Calu3 (cell line): ENCODE data around the gene ZDHHC19. TPM values are rescaled to one million over a fixed set of nuclear protein-coding genes. Genes with fewer than 3 reads are reported as not detected.
"Not testable (repeated sequence)": the region's sequence is repeated elsewhere in the genome, so short reads cannot be mapped to it uniquely, and the experiment has no call there.

ENCODE experiments used
- BruUV-seq: library from RNA; stranded (reverse); fragments of 400-500 nt; replicated peaks from 2 replicates; lab custom pipeline; 2021; lab: Mats Ljungman, UMichigan
- CTCF ChIA-PET: fragments of 300-600 bp; sonication (Branson Sonifier 250); formaldehyde crosslinking; loops from one replicate; lab custom pipeline; 2022; ENCODE audit warnings: antibody characterized with exemption; lab: Charles Lee
- DNase-seq: peaks from one replicate; pipeline ENCODE4 v3.0.0; 2022
- H3K27ac Mint-ChIP-seq: one replicate; pipeline ENCODE4 v1.8.0; 2022; ENCODE audit warnings: mixed read lengths; ENCODE audit not compliant: unreplicated experiment
- H3K27me3 Mint-ChIP-seq: one replicate; pipeline ENCODE4 v1.8.0; 2022; ENCODE audit warnings: mixed read lengths; ENCODE audit not compliant: unreplicated experiment
- H3K36me3 Mint-ChIP-seq: one replicate; pipeline ENCODE4 v1.8.0; 2022; ENCODE audit warnings: mild to moderate bottlenecking, moderate library complexity, mixed read lengths; ENCODE audit not compliant: insufficient read depth, unreplicated experiment
- H3K4me1 Mint-ChIP-seq: one replicate; pipeline ENCODE4 v1.8.0; 2022; ENCODE audit warnings: mild to moderate bottlenecking, low read depth, mixed read lengths; ENCODE audit not compliant: unreplicated experiment
- H3K4me3 Mint-ChIP-seq: one replicate; pipeline ENCODE4 v1.8.0; 2022; ENCODE audit warnings: mild to moderate bottlenecking, low read depth, moderate library complexity, mixed read lengths; ENCODE audit not compliant: unreplicated experiment
- H3K9me3 Mint-ChIP-seq: one replicate; pipeline ENCODE4 v1.8.0; 2022; ENCODE audit warnings: low read depth, mixed read lengths; ENCODE audit not compliant: unreplicated experiment
- intact Hi-C: fragments of 100-400 bp; cut with micrococcal nuclease; formaldehyde crosslinking; loops from one replicate; pipeline ENCODE4 v1.10.0; 2022; ENCODE audit not compliant: unreplicated experiment
- total RNA-seq: library from RNA; stranded (reverse); gene quantifications from 2 replicates; pipeline ENCODE4 v1.2.3, GENCODE V29; 2022
- TF ChIP-seq, protein P1 (sequence below): fragments of 200-600 bp; IDR thresholded peaks from one replicate; pipeline ENCODE4 v1.8.0; 2022; ENCODE audit warnings: antibody characterized with exemption; ENCODE audit not compliant: unreplicated experiment

The ZDHHC19 gene
- total RNA-seq, 1 experiment from 2014 or later = not detected

DNA sequence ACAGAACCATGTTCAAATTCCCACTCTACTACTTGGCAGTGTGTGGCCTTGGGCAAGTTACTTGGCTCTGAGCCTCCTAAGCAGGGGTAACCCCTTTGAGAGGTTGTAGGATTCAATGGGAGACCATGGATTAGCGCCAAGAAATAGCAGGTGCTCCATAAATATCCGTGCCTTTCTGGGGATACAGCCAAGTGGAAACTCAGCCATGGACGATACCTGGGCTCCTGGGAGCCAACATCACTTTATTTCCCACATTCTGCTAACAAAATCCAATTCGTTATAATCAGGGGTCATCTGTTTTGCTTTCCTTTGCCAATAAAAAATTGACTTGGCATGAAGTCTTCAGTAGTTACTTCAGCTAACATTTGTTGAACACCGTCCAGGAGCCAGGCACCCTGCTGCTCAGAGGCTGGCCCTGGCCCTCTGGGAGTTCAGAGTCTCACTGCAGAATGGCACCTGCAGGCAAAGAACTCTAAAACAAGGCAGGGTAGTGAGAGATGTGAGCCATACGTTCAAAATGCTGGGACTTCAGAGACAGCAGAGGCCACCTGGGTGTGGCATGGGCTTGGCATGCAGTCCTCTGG, 42.3 kb downstream of the ZDHHC19 start:
- BruUV-seq = no TSS peak
- H3K4me1 Mint-ChIP-seq = no peaks in the 10 kb centered on the region
- CTCF ChIA-PET = no interaction called here
- H3K4me3 Mint-ChIP-seq = no peak overlapping the region
- no peaks in the 10 kb centered on the region for H3K36me3 Mint-ChIP-seq
- TF ChIP-seq, protein P1, sequence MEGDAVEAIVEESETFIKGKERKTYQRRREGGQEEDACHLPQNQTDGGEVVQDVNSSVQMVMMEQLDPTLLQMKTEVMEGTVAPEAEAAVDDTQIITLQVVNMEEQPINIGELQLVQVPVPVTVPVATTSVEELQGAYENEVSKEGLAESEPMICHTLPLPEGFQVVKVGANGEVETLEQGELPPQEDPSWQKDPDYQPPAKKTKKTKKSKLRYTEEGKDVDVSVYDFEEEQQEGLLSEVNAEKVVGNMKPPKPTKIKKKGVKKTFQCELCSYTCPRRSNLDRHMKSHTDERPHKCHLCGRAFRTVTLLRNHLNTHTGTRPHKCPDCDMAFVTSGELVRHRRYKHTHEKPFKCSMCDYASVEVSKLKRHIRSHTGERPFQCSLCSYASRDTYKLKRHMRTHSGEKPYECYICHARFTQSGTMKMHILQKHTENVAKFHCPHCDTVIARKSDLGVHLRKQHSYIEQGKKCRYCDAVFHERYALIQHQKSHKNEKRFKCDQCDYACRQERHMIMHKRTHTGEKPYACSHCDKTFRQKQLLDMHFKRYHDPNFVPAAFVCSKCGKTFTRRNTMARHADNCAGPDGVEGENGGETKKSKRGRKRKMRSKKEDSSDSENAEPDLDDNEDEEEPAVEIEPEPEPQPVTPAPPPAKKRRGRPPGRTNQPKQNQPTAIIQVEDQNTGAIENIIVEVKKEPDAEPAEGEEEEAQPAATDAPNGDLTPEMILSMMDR = no peak
- intact Hi-C loops = no loop called here
- DNase-seq = no peak
- no peaks in the 10 kb centered on the region for H3K27me3 Mint-ChIP-seq
- H3K27ac Mint-ChIP-seq = no peak overlapping the region
- H3K9me3 Mint-ChIP-seq = no peaks in the 10 kb centered on the region

DNA sequence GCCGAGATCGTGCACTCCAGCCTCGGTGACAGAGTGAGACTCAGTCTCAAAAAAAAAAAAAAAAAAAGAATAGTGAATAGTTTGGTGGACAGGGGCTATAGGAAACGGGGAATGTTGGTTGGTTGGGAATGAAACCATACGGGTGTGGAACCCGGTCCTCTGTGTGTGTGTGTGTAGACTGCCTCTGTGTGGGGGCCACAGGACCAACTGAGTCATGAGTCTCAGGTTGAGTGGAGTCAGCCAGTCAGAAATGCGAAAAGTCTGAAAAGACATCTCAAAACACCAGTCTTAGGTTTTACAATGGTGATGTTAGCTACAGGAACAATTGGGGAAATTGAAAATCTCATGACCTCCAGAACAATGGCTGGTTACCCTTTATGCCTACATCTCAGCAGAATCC, 44.5 kb downstream of the ZDHHC19 start:
- Mint-ChIP-seq H3K4me3 (no peak overlapping the region), H3K36me3 (no peaks in the 10 kb centered on the region), H3K27ac (no peak overlapping the region), H3K4me1 (no peaks in the 10 kb centered on the region), H3K9me3 (no peaks in the 10 kb centered on the region), H3K27me3 (no peaks in the 10 kb centered on the region)
- no peak for DNase-seq
- CTCF ChIA-PET = no interaction called here
- TF ChIP-seq, protein P1 = no peak
- intact Hi-C loops = no loop called here
- BruUV-seq = no TSS peak

GRCh38 chr3:196165850-196166249, 45.4 kb downstream of the ZDHHC19 start:
- BruUV-seq = no TSS peak
- Mint-ChIP-seq H3K4me3 (no peak overlapping the region), H3K27me3 (no peaks in the 10 kb centered on the region), H3K27ac (no peak overlapping the region), H3K36me3 (no peaks in the 10 kb centered on the region), H3K9me3 (no peaks in the 10 kb centered on the region), H3K4me1 (no peaks in the 10 kb centered on the region)
- TF ChIP-seq, protein P1 = no peak
- no peak for DNase-seq
- intact Hi-C loops = no loop called here
- CTCF ChIA-PET = no interaction called here

DNA sequence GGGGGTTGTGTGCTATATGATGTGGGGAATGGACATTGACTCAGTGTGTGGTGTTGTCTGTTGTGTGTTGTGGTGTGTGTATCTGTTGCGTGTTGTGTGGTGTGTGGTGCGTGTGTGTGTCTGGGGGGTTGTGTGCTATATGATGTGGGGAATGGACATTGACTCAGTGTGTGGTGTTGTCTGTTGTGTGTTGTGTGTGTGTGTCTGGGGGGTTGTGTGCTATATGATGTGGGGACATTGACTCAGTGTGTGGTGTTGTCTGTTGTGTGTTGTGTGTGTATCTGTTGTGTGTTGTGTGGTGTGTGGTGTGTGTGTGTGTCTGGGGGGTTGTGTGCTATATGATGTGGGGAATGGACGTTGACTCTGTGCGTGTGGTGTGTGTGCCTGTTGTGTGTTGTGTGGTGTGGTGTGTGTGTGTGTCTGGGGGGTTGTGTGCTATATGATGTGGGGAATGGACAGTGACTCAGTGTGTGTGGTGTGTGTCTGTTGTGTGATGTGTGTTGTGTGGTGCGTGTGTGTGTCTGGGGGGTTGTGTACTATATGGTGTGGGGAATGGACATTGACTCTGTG, 46.1 kb downstream of the ZDHHC19 start:
- H3K4me1 Mint-ChIP-seq, H3K4me3 Mint-ChIP-seq, H3K36me3 Mint-ChIP-seq, BruUV-seq, H3K27ac Mint-ChIP-seq, DNase-seq, H3K27me3 Mint-ChIP-seq, H3K9me3 Mint-ChIP-seq, intact Hi-C loops, CTCF ChIA-PET: not testable (repeated sequence)

- Mint-ChIP-seq H3K4me3 (no peak overlapping the region), H3K27me3 (no peaks in the 10 kb centered on the region), H3K36me3 (no peaks in the 10 kb centered on the region), H3K9me3 (no peaks in the 10 kb centered on the region), H3K4me1 (no peaks in the 10 kb centered on the region), H3K27ac (no peak overlapping the region)
- TF ChIP-seq, protein P1 = no peak
- intact Hi-C loops = no loop called here
- no TSS peak for BruUV-seq
- CTCF ChIA-PET = no interaction called here
- no peak for DNase-seq
Observed at GRCh38 chr3:196164576-196164975, 46.6 kb downstream of the ZDHHC19 start.
